Adrenal gland (tissue), 5 donors: ENCODE measurements around the gene SMIM45.

Experiments used
- POLR2A ChIP-seq, 2 donors: fragments of 450-650 bp; IDR thresholded peaks; one replicate each; pipeline ENCODE4 v1.6.1; 2017; ENCODE audit warnings: antibody characterized with exemption in 2 of 2, mild to moderate bottlenecking in 2 of 2, moderate library complexity in 1 of 2
- TF ChIP-seq, protein P1 (sequence below), 6 experiments: fragments of 450-650 bp in 4 of 6; fragments of 200-600 bp in 2 of 6; sonication (generic) in 1 of 6; IDR thresholded peaks; 1 replicate in 5 of 6; 2 replicates in 1 of 6; pipeline versions ENCODE4 v1.5.1 to v1.8.0; 2016 to 2021; ENCODE audit warnings: antibody characterized with exemption in 6 of 6, mild to moderate bottlenecking in 2 of 6, moderate library complexity in 1 of 6
- donor health status: DM: no; HTN: no; CAD: no.

DNA sequence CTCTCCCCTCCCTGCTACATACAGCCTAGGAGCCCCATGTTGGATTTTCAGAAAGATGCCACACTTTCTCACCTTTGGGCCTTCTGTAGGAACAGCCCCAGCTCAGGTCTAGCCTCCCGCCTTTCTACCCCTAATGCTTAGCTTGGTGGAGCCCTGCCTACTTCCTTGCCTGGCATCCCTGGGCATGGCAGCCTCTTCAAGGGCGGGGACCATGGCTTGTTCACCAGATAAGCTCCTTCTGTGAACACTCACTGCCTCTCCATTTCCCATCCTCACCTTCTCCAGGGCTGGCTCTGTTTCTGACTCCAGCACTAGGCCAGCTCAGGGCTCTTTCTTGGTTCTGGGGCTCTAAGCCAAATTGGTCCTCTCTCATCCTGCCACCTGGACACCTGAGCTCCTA, 18.7 kb downstream of the SMIM45 start:
- TF ChIP-seq, protein P1, sequence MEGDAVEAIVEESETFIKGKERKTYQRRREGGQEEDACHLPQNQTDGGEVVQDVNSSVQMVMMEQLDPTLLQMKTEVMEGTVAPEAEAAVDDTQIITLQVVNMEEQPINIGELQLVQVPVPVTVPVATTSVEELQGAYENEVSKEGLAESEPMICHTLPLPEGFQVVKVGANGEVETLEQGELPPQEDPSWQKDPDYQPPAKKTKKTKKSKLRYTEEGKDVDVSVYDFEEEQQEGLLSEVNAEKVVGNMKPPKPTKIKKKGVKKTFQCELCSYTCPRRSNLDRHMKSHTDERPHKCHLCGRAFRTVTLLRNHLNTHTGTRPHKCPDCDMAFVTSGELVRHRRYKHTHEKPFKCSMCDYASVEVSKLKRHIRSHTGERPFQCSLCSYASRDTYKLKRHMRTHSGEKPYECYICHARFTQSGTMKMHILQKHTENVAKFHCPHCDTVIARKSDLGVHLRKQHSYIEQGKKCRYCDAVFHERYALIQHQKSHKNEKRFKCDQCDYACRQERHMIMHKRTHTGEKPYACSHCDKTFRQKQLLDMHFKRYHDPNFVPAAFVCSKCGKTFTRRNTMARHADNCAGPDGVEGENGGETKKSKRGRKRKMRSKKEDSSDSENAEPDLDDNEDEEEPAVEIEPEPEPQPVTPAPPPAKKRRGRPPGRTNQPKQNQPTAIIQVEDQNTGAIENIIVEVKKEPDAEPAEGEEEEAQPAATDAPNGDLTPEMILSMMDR (IDR thresholded peaks at IDR 0.05): no peak
- TF ChIP-seq POLR2A (IDR thresholded peaks at IDR 0.05): no peak
